T-helper 1 cell treated with Interleukin-12 subunit alpha and Interleukin-12 subunit beta and Interleukin-4 antibody, amounts not matched to agents 30 ng/mL and 1 ng/mL, for 36 hours (primary cell): ENCODE measurements around the gene INTS3. TPM values are rescaled to one million over a fixed set of nuclear protein-coding genes. Genes with fewer than 3 reads are reported as not detected.

Experiments used
- intact Hi-C: fragments of 100-400 bp; cut with micrococcal nuclease; formaldehyde crosslinking; loops from one replicate; pipeline ENCODE4 v1.15.1; 2024
- total RNA-seq: library from RNA; stranded (reverse); gene quantifications from 2 replicates; pipeline ENCODE4 v1.2.3, GENCODE V29; 2022

The INTS3 gene
- total RNA-seq, 1 donor from 2014 or later = 60.6 TPM

DNA sequence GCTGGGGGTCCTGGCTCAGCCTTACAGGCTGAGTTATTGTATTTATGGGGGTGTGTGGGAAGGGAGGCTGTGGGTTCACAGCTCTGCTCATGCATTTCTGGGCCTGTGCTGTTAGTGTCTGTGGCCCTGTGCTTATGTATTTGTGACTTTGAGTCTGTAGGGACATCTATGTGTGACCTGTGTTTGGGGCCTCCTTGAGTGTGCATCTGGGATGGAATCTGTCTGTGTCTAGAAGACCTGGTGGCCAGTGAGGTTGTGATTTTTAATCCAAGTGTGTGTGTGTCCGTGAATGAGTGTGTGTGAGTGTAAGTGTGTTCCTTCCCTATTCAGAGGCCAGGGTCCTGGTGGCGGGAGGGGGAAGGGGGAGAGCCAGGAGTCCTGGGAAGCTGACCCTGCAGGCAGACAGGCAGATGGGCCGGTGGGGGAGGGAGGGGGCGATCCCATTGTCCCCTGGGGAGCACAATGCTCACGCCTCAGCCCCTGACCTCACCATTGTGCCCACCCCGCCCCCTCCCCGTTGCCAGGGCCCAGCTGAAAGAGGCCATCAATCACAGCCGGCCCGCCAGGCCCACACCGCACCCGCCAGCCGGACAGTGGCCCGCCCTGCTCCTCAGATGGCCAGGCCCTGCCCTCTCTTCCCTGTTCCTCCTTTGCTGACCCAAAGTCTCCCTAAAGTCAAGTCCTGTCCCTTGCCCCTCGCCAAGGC lies 66.9 kb downstream of the INTS3 start:
- intact Hi-C loops = loop anchor here (10.0 kb wide), 2 partner anchors 390 to 480 kb away; partner anchors contain the start of gene HAX1

DNA sequence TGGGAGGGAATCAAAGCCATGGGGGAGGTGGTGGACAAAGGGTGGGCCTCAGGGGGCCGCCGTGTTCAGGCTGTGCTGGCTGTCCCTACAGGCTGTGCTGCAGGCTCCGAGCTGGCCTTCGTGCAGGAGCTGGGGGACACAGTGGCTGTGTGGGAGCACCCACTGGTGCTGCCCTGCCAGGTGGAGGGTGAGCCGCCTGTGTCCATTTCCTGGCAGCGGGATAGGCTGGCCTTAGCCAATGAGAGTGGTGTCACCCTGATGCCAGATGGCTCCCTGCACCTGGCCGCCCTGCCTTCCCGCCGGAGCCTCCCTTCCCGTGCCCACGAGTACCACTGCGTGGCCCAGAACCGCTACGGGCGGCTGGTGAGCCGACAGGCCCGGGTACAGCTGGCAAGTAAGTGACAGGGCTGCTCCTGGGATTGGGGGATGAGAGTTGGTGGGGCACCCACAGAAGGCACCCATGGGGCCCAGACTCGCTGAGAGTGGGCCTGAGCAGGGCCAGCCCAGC lies 67.5 kb downstream of the INTS3 start:
- intact Hi-C loops = loop anchor here (10.0 kb wide), 2 partner anchors 389 to 479 kb away; partner anchors contain the start of gene HAX1

- intact Hi-C loops = loop anchor here (2.0 to 10.0 kb wide), 4 partner anchors 13 to 479 kb away; partner anchors contain the start of genes HAX1 and JTB
These were observed 68.3 kb downstream of the INTS3 start for GRCh38 chr1:153795934-153796785.

GRCh38 chr1:153796786-153797659 lies 69.2 kb downstream of the INTS3 start:
- intact Hi-C loops = loop anchor here (1.0 to 10.0 kb wide), 8 partner anchors 14 to 478 kb away; partner anchors contain the start of genes HAX1, JTB, RAB13 and RPS27

GRCh38 chr1:153798468-153798780 lies 70.6 kb downstream of the INTS3 start:
- intact Hi-C loops = loop anchor here (10.0 kb wide), 2 partner anchors 386 to 476 kb away; partner anchors contain the start of gene HAX1

DNA sequence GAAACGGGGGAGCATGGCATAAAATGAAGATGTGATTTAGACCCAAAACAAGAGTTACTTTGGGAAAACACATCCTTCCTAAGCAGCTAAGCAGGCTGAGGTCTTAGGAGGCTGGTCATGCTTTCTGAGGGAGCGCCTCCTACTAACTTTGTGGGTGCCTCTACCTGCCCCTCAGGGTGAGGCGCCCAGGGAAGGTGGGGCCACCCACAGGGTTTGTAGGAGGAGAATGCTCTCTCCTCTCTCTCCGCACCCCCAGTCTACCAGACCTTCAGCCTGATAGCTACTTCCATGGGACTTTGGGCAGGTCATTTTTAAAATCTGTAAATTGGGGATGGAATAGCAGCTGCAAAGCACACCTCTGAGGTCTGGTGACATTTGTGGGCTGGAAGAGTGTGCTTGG lies 71.2 kb downstream of the INTS3 start:
- intact Hi-C loops = loop anchor here (10.0 kb wide), 2 partner anchors 386 to 476 kb away; partner anchors contain the start of gene HAX1

- intact Hi-C loops = loop anchor here (10.0 kb wide), 2 partner anchors 385 to 475 kb away; partner anchors contain the start of gene HAX1
These were observed 72.0 kb downstream of the INTS3 start for GRCh38 chr1:153799566-153800465.

GRCh38 chr1:153800516-153800915 lies 72.7 kb downstream of the INTS3 start:
- intact Hi-C loops = no loop called here

GRCh38 chr1:153801028-153801625 lies 73.3 kb downstream of the INTS3 start:
- intact Hi-C loops = no loop called here

DNA sequence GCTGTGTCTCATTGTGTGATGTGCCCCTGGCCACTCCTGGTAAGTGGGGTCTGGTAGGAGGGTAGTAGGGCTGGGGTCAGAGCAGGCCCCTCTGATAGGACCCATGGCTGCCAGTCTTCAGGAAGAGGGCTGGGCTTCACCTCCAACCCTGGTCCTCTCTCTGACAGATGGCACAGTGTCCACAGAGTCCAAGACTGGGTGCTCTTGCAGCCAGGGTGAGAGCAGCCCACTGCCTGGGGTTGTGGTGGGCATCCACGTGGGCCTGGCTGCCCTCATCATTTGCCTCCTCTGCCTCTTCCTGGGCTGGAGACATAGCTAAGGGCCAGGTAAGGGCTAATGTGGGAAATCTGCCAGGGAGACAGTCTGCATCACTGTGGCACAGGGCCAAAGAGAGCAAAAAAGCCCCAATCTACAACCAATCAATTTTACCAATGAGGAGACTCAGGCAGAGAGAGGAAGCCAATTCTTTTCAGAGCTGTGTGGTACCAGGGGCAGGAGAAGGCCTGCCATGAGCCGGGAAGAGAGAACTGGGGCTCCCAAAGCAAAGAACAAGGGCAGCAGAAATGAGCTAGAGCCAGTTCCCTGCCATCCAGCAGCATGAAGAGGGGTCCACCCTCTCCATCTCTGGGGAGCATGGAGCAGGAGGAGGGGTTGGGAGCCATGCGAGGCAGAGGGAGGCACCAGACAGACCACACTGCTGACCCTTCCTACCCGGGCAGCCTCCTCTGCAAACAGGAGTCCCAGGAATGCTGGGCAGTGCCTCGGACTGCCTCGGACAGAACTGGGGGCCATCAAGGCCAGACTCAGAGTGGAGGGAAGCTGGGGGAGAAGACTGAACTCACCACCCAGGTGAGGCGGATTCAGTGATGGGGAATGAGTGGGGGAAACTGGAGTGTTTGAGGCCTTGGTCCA lies 74.2 kb downstream of the INTS3 start:
- intact Hi-C loops = no loop called here

DNA sequence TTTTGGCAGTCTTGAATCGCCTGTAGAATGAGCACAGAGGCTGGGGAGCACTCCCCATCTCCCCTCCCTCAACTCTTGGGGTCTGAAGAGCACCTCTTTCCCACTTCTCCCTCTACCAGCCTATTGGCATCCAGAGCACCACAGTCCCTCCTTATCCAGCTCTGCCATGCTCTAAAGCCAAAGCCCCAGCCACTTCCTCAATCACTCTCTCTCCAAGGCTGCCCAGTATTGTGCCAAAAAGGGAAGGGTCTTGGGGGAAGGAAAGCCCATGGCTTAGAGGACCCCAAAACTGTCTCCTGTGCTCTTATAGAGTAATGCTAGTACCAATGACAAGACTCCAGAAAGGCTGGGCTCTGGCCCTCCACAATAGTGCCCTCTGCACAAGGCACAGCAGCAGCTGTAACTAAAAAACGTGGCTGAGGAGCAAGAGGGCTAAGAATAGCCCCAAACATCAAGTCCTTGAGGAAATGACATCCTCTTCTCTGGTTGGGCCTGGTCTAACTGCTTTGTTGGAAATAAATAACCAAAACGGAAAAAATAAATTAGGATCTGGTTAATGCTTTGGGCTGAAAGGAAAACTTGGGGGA lies 75.7 kb downstream of the INTS3 start:
- intact Hi-C loops = no loop called here

GRCh38 chr1:153804112-153804511 lies 76.3 kb downstream of the INTS3 start:
- intact Hi-C loops = no loop called here

GRCh38 chr1:153805042-153805745 lies 77.3 kb downstream of the INTS3 start:
- intact Hi-C loops = loop anchor here (1.0 kb wide), 1 partner anchor 118 kb away; no protein-coding TSS in a partner anchor

GRCh38 chr1:153805886-153806719 lies 78.3 kb downstream of the INTS3 start:
- intact Hi-C loops = loop anchor here (1.0 kb wide), 1 partner anchor 117 kb away; no protein-coding TSS in a partner anchor

DNA sequence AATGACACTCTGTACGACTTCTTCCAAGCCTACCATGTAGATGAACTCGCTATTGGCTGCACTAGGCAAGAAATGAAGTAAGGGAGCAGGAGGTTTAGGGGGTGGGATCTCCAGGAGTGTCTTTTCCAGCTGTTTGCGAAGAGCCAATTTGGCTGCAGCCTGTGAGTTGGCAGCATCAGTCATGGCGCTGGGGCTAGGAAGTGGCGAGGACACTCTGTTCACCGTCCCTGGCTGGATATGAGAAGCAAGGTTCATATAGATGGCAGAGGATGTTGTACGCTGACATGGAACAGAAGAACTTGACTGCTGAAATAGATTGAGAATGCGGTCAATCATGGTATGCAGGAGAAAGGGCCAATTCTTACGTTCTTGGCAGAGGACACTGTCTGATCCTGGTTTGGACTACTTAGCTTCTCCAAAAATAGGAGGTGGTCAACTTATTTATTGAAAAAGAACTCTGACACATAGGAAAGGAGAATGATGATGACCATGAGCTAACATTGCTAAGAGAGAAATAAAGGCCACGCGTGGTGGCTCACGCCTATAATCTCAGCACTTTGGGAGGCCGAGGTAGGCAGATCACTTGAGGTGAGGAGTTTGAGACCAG lies 88.5 kb downstream of the INTS3 start:
- intact Hi-C loops = no loop called here

GRCh38 chr1:153818876-153819275 lies 91.0 kb downstream of the INTS3 start:
- intact Hi-C loops = no loop called here
